RCC 7860 (cell line): ENCODE data around the gene RRP1.

Experiments used
- DNase-seq: peaks from one replicate; pipeline ENCODE4 v3.0.0-alpha.2; 2015; ENCODE audit warnings: low spot score
- FAIRE-seq: peaks from 2 replicates; lab custom pipeline; 2012; peaks lifted over from hg19 to GRCh38; lab: Jason Lieb, UNC

The RRP1 gene

DNA sequence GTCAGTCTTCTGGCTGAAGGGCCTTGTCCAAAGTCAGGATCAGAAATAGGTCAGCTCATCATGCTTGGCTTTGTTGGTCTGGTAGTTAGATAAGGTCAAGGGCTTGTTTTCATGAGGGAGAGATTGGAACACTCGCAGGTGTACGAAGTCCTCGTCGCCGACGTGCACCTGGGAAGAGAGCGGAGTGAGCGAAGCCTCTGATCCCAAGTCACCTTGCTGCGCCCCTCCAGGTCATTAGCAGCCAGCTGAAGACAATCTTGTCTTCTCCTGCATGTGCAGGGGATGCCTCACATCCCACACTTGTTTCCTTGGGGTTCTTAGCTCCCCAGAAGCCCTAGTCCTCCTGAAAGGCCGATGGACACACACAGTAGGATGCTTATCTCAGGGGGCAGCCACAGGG, 15.2 kb upstream of the RRP1 start:
- no peak for FAIRE-seq
- DNase-seq = no peak

DNA sequence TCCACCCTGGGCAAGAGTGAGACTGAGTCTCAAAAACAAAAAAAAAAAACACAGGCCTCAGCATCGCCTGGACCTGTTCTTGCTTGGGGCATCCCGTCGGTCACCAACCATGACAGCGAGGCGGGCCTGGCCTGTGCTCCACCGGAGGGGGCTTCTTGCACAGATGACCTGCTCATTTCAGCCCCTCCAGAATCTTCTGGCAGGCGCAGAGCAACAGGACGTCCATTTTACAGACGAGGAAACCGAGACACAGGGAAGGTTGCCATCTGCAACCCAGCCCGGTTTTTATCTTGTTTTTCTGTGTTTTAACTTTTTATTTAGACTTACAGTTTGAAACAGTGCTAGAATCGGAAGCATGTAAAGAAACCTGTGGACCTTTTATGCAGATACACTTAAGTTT, 14.2 kb upstream of the RRP1 start:
- no peak for FAIRE-seq

DNA sequence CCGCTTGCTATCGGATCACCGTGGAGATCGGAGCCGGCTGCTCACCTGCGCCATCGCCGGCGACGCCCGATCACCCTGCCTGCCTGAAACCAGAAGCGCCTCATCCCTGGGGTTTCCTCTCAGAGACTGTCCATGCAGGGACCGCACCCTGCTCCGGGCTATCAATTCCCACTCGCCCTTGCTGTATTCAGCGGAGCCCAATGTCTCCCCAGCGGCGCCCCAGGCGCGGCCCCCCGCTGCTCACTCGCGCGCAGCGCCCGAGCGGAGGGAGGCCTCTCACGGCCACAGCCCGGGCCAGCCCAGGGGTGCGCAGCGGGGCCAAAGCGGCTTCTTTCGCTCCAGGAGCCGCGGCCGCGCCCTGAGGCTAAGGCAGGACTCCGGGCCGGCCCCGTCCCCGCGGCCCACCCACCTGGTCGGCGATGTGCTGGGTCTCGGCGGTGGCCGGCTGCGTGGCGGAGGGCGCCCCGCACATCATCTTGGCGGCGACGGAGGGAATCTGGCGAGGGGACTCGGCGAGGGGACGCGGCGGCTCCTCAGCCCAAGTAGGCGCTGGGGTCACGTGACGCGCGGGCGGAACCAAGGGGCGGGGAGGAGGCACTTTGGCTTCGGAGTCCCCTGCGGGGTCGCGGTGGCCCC, 13.5 kb upstream of the RRP1 start, which contains the start of gene CSTB:
Gene CSTB (minus strand): TSS at position 514 of the 636 bp plus-strand sequence. CDS start 39 bp downstream, at position 475.
- DNase-seq (no peak), FAIRE-seq (no peak)

More for the DNA sequence above, 14.2 kb upstream of the RRP1 start:
- DNase-seq = no peak

DNA sequence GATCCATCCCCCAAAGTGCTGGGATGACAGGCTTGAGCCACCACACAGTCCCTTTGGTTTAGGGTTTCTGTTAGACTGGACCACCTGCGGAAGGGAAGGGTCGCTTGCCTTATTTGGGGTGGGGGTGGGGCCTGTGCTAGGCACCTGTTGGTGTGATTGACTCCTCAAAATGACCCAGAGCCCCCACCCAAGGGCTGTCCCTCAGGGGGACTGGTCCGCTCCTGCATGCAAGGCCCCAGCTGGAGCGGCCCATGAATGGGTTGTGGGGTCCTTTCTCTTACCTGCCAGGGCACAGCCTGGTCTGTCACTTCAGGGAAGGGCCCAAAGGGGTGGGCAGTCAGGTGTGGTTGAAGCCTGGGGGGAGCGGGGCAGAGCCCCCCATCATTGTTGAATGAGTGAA, 11.4 kb upstream of the RRP1 start:
- FAIRE-seq = no peak
- no peak for DNase-seq

DNA sequence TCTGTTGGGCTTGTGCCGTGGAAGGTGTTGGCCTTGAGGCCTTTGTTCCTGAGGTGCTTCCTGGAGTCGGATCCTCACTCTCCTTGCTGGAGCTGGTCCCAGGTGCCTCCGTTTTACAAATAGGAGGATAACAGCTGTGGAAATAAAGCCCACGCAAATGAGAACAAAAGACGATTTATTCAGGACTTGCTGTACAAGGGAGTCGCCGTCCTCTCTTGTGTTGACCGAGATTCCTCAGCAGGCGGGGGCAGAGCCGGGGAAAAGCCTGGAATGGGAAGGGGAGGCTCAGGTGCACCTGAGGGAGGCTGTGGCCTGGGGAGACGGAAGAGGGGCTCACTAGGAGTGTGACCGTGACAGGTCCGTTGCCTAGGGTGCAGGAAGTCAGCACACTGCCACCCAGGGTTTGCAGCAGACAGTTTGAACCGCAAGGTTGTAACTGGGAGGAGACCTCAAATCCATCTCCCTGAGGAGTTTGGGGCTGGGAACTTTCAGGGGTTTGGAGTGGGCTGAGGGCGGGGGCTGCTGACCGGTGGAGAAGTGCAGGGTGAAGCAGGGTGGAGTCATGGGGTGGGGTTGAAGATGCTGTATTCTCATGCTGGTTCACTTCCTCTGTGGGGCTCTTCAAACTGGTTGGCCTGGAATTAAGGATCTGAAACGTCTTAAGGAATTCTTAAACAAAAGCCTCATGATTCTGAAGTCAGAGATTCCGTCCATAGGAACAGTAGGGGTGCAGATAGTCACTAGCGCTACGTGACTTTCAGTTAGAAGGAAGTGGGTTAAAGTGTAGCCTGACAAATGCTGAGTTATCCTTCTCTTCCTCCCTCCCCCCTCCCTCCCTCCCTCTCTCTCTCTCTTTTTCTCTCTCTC, 10.7 kb upstream of the RRP1 start:
- peak; percentile 60 for FAIRE-seq
- peak; percentile 86 for DNase-seq

DNA sequence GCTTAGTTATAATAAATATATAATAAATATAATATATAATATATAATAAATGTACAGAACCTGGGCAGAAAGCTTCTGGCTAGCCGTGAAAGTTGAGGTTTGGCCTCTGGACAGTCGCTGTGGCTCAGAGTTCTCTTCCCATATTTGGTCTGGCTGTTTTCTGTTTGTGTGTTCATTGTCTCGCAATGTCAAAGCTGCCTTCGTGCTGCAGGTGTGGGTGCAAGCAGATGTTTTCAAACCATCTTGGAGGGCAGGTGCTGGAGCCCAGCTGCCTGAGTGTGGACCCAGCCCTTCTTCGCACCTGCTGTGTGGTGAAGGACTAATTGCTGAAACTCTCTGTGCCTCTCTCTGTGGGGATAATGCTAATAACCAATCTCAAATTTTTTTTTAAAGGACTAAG, 9.7 kb upstream of the RRP1 start:
- DNase-seq = no peak
- no peak for FAIRE-seq

DNA sequence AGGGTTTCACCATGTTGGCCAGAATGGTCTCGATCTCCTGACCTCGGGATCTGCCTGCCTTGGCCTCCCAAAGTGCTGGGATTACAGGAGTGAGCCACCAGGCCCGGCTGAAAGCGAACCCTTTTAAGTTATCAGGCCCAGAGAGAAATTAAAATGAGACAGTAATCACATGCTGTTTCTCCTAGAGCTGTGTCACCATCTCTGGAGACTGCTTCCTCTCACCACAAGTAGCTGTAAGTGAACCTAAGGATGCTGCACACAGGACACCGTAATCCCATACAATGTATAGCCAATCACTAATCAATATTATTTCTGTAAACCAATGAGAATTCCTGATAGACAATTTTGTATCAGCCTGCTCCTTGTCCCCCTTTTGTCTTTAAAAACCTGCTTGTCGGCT, 7.5 kb upstream of the RRP1 start:
- FAIRE-seq = no peak
- no peak for DNase-seq

DNA sequence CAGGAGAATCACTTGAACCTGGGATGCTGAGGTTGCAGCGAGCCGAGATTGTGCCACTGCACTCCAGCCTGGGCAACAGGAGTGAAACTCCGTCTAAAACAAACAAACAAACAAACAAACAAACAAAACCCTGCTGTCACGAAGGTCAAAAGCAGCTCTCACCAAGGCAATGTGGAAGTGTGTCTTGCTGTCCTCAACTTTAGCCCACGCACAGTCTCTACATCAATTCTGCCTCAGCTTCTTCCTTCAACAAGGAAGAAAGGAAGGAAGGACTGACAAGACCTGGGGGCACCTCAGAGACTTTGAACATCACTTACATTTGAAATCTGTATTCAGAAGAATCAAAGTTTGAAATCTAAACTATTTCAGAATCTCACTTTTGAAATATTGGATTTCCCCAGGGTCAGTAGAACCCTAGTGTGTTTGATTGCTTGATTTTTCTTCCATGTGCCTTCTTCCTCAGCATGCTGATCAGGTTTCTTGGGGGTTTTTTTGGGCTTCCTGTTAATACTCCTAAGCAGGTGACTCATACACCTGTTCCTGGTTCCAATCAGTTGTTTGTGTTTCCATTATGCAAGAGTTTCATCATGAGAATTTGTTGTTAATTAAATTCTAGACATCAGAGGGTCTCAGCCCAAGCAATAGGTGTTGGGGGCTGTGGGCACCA, 6.8 kb upstream of the RRP1 start:
- DNase-seq (no peak), FAIRE-seq (no peak)

DNA sequence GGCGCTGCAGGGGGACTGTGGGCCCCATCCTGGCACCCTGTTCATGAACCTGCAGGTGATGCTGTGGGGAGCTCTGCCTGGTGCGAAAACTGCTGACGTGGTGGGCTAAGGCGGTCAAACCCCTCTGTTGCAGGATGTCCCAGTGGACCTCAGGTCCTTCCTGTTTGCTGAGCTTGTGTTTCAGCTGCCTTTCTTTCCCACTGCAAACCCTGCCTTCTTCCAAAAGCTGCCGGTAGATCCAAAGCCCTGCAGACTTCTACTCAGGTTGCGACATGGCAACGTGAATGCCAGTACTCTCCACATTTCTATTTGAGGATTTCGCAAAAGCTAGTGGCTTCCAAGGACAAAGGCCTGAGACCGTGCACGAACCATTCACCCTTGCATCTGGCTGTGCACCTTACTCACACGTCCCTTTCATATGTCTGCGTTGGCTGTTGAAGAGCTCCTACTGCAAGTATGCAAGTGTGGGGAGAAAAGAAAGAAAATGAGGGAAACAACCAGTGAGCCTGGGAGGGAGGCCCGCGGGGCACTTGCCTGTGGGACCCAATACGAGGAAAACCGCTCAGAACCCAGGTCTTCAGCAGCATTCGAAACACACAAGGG, 6.2 kb upstream of the RRP1 start:
- no peak for FAIRE-seq
- DNase-seq = no peak

DNA sequence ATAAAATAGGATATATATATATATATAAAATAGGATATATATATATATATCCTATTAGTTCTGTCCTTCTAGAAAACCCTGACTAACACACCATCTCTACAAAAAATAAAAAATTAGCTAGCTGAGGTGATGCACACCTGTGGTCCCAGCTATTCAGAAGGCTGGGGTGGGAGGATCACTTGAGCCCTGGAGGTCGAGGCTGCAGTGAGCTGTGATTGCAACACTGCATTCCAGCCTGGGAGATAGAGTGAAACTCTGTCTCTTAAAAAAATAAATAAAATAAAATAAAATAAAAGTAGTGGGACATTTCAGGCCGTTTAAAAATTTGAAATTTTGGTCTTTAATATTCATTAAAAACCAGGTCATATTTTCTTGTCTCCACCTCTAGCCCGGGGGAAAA, 4.2 kb upstream of the RRP1 start:
- no peak for DNase-seq
- FAIRE-seq = no peak

DNA sequence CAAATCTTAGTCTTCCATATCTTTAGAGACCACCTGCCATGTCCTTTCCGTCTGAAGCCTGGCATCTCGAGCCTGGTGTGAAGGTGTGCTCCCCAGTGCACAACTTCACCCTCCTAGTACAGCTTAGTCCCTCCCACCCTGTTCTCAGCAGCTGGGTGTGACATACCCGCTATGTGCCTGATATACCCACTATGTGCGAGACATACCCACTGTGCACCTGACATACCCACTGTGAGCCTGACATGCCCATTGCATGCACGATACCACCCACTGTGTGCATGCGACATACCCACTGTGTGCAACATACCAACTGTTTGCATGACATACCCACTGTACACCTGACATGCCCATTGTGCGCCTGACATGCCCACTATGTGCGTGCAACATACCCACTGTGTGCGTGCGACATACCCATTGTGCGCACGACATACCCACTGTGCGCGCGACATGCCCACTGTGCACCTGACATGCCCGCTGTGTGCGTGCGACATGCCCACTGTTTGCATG, 3.0 kb upstream of the RRP1 start:
- FAIRE-seq (no peak), DNase-seq (no peak)

DNA sequence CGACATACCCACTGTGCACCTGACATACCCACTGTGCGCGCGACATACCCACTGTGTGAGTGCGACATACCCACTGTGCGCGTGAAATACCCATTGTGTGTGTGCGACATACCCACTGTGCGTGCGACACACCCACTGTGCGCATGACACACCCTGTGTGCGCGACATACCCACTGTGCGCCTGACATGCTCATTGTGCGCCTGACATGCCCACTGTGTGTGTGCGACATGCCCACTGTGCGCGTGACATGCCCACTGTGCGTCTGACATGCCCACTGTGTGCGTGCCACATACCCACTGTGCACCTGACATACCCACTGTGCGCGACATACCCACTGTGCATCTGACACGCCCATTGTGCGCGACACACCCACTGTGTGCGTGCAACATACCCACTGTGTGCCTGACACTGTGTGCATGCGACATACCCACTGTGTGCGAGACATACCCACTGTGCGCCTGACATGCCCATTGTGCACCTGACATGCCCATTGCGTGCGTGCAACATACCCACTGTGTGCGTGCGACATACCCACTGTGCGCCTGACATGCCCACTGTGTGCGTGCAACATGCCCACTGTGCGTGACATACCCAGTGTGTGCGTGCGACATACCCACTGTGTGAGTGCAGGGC, 2.5 kb upstream of the RRP1 start:
- DNase-seq = no peak
- FAIRE-seq = no peak

DNA sequence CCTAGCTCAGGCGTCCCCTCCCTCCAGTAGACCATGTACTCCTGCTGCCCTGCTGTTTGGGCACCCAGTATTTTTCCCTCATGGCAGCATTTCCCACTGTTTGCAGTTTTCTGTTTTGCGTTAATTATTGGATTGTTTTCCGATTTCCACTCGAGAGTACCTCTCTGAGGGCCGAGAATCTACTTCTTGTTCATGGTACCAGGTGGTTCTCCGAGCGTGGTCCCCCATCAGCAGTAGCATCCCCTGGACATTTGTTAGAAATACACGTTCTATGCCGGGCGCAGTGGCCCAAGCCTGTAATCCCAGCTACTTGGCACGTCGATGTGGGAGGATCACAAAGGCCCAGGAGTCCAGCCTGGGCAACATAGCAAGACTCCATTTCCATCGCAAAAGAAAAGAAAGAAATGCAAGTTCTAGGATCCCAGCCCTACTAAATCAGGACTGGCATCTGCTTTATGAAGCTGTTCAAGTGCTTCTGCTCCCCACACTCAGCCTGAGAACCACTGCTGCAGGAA, 690 bp downstream of the RRP1 start:
- FAIRE-seq (no peak), DNase-seq (no peak)

DNA sequence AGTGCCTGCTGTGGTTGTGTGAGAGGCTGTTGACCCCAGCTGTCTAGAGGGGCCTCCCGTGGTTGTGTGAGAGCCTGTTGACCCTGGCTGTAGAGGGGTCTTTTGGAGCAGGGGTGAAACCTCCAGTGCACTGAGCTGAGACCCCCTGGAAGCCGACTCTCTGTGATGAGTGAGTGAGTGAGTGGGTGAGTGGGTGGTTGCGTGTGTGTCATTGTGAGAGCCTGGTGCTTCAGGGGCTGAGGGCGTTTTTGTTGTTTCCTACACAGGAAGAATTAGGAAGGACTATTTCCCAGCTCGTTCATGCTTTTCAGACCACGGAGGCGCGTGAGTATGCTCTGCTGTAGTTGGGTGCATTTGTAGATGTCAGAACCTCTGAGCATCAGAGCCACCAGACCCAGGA, 3.0 kb downstream of the RRP1 start:
- DNase-seq (no peak), FAIRE-seq (no peak)

DNA sequence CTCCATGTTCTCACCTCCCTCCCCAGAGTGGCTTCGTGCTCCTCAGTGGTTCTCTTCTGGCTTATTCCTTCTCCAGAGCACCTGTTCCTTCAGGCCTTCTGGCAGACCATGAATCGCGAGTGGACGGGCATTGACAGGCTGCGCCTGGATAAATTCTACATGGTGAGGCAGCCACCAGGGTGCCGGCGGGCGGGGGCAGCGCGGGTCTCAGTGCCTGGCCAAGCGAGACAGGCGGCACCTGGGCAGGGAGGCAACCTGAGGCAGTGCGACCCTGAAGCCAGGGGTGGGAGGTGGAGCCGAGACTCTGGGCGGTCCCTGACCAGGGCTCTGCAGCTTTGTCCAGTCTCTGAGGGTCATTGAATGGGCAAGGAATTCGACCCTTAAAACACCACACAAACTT, 3.9 kb downstream of the RRP1 start:
- no peak for DNase-seq
- FAIRE-seq = no peak

DNA sequence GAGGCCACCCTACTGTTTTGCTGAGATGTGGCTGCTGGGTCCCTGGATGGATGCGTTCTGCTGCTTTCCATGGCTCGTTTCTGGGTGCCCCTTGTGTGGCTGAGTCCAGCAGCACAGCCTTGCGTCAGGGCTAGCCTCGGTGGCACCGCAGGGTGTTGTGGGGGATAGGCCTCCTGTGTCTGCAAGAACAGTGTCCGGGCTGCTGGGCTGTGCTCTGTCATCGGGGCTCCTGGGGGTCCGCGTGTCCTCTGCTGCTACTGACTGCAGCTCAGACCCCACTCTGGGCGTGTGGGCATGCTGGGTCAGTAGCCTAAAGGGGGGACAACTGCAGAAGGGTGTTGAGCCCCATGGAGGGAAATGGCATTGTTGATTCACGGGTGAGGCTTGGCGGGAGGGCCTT, 4.9 kb downstream of the RRP1 start:
- DNase-seq (no peak), FAIRE-seq (no peak)

DNA sequence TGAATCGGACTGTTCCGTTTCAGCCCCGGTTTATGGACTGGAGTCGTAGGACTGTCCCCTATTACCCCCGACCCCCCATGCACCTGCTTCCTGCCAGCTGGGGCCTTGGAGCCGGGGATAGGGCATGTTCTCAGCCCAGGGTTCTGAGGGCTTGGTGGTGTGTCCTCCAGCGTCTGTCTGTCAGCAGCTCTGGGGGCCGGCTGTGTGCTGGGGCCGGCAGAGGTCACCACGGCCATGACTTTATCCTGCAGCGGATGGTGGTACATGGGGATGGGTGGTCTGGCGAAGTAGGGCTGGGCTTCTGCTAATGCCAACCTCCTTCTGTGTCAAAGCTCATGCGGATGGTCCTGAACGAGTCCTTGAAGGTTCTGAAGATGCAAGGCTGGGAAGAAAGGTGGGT, 5.5 kb downstream of the RRP1 start:
- no peak for FAIRE-seq
- no peak for DNase-seq

DNA sequence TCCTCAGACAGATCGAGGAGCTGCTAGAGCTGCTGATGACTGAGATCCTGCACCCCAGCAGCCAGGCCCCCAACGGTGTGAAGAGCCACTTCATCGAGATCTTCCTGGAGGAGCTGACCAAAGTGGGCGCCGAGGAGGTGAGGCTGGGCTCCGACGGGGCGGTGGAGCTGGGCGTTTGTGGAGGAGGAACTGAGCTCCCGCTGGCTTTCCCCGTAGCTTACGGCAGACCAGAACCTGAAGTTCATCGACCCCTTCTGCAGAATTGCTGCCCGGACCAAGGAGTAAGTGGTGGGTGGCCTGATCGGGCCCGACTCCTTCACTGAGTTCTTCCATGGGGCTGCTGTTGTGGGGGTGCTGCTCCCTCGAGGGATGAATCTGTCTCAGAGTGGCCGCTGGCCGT, 8.0 kb downstream of the RRP1 start:
- DNase-seq = no peak
- FAIRE-seq = no peak

DNA sequence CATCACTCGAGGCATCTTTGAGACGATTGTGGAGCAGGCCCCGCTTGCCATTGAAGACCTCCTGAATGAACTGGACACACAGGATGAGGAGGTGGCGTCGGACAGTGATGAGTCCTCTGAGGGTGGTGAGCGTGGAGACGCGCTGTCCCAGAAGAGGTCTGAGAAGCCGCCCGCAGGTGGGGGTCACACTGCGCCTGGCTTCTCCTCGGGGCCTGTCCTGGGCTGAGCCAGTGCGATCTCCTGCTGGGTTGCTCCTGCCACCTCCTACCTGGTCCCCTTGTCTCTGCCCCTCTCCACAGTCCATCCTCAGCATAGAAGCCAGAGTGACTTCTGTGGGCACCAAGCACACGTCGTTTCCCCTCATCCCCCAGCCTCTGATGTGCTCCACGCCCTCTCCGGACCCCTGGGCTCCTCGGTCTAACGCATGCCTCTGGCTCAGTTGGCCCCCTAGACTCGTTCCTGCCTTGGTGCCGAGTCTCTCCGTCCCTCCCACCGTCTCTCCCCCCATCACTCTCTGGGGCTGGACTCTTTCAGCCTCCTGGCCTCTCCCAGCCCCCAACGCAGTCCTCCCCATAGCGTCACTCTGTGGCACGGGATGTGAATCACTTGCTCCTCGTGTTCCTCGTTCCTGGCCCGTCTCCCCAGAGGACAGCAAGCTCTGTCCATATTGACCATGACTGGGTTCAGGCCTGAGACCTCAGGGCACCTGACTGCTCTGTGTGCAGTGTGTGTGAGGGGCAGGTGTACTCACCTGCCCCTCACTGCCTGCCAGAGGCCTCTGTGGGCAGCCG, 8.7 kb downstream of the RRP1 start:
- FAIRE-seq (no peak), DNase-seq (no peak)

DNA sequence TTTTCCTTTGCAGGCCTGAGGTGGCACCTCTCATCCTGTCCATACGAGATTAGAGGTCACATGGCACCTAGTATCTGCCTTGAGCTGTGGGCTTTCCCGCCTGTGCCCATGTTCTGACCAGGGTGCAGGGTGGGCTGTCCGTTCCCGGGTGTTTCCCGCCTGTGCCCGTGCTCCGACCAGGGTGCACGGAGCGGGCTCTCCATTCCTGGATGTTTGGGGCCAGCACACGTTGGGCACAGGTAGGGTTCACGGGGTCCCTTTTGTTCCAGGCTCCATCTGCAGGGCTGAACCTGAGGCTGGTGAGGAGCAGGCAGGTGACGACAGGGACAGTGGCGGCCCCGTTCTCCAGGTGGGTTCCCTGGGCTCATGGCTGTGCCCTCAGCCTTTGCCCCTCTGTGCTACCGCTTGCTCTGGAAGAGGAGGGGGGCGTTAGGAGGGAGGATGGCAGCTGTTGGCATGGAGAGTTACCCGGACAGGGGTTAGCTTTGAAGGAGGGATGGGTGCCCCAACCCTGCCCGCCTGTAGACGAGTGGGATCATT, 10.0 kb downstream of the RRP1 start:
- FAIRE-seq = no peak
- no peak for DNase-seq
